Stimulated activated CD4-positive, alpha-beta T cell treated with anti-CD3 and anti-CD28 coated beads, TNF-alpha, amount 100 ng/mL, for 48 hours (primary cell): ENCODE measurements around the gene CDKN2B-AS1.
A peak's percentile ranks its signal among the peaks of the same experiment; 100 is the strongest.
"Not testable (repeated sequence)": the region's sequence is repeated elsewhere in the genome, so short reads cannot be mapped to it uniquely, and the experiment has no call there.

Experiments used
- DNase-seq, 3 donors: peaks; one replicate each; pipeline ENCODE4 v3.0.0-alpha.2; 2020; ENCODE audit warnings: low read depth in 3 of 3

The CDKN2B-AS1 gene

GRCh38 chr9:21994556-21995005 lies at the start of gene CDKN2B-AS1:
Gene CDKN2B-AS1, plus strand, starts transcription at chr9:21994791.
- DNase-seq: no peak

GRCh38 chr9:21945606-21946005 lies 49.0 kb upstream of the CDKN2B-AS1 start:
- no peak for DNase-seq

- no peak for DNase-seq
Measured at GRCh38 chr9:21958833-21959232, 35.8 kb upstream of the CDKN2B-AS1 start.

GRCh38 chr9:21959268-21959667 lies 35.3 kb upstream of the CDKN2B-AS1 start:
- not testable (repeated sequence) for DNase-seq

GRCh38 chr9:21961569-21961968 lies 33.0 kb upstream of the CDKN2B-AS1 start:
- DNase-seq: no peak

GRCh38 chr9:21964925-21965385 lies 29.6 kb upstream of the CDKN2B-AS1 start:
- DNase-seq: peak; percentile 20 to 37 (median 21)

GRCh38 chr9:21965401-21965951 lies 29.1 kb upstream of the CDKN2B-AS1 start:
- DNase-seq: peak in 2 of 3 donors; percentile 13 to 30

GRCh38 chr9:21966140-21966851 lies 28.3 kb upstream of the CDKN2B-AS1 start:
- DNase-seq: no peak

- no peak for DNase-seq
Measured at GRCh38 chr9:21967169-21967568, 27.4 kb upstream of the CDKN2B-AS1 start.

- DNase-seq: no peak
Measured at GRCh38 chr9:21967702-21968101, 26.9 kb upstream of the CDKN2B-AS1 start.

- no peak for DNase-seq
Measured at GRCh38 chr9:21968331-21969010, 26.1 kb upstream of the CDKN2B-AS1 start.

- DNase-seq: no peak
Measured at GRCh38 chr9:21969011-21969940, 25.3 kb upstream of the CDKN2B-AS1 start.

GRCh38 chr9:21969951-21970799 lies 24.4 kb upstream of the CDKN2B-AS1 start:
- DNase-seq: no peak

GRCh38 chr9:21970800-21971640 lies 23.6 kb upstream of the CDKN2B-AS1 start:
- no peak for DNase-seq

- no peak for DNase-seq
Measured at GRCh38 chr9:21972361-21972760, 22.2 kb upstream of the CDKN2B-AS1 start.

- no peak for DNase-seq
Measured at GRCh38 chr9:21974343-21974721, 20.3 kb upstream of the CDKN2B-AS1 start.

- DNase-seq: peak in 1 of 3 donors; percentile 46
Measured at GRCh38 chr9:21974722-21975409, 19.7 kb upstream of the CDKN2B-AS1 start.

GRCh38 chr9:21976334-21976875 lies 18.2 kb upstream of the CDKN2B-AS1 start:
- DNase-seq: no peak

- no peak for DNase-seq
Measured at GRCh38 chr9:21982391-21982790, 12.2 kb upstream of the CDKN2B-AS1 start.
